HG03558 (cell line): ENCODE measurements around the gene NDE1.

Experiments
- ATAC-seq: cut with Tn5 transposase; IDR thresholded peaks from one replicate; pipeline ENCODE4 v1.9.1; 2021; ENCODE audit warnings: moderate number of reproducible peaks; ENCODE audit not compliant: unreplicated experiment; ENCODE audit errors: extremely low read depth

NDE1 gene

DNA sequence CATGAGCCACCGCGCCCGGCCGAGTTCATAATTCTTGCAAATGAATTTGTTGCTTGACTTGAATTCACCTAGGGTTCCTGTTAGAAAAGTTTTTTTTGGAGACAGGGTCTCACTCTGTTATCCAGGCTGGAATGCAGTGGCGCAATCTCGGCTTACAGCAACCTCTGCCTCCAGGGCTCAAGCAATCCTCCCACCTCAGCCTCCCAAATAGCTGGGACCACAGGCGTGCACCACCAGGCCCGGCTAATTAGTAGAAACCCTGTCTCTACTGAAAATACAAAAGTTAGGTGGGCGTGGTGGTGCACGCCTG is 107.0 kb downstream of the NDE1 start:
- no peak for ATAC-seq

DNA sequence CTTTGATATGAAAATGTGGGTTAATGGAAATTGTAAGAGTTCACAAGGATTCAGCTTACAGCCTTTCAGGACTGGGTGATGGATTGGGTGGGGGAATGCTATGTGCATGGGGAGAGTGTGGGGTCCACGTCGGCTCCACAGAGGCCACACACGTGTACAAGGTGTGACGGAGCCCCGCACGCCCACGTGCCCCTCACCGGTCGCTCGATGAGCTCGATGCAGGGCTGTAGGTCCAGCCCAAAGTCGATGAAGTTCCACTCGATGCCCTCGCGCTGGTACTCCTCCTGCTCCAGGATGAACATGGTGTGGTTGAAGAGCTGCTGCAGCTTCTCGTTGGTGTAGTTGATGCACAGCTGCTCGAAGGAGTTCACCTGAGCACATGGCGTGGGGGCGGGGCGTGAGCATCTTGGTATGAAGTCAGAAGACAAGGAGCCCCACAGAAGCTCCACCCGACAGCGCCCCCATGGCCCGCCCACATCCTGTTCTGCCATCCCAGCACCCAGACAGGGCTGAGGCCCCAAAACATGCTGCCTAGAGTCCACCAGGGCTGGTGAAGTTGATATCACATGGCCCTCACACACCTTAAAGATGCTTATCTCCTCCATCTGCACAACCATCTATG is 107.7 kb downstream of the NDE1 start:
- ATAC-seq = no peak

DNA sequence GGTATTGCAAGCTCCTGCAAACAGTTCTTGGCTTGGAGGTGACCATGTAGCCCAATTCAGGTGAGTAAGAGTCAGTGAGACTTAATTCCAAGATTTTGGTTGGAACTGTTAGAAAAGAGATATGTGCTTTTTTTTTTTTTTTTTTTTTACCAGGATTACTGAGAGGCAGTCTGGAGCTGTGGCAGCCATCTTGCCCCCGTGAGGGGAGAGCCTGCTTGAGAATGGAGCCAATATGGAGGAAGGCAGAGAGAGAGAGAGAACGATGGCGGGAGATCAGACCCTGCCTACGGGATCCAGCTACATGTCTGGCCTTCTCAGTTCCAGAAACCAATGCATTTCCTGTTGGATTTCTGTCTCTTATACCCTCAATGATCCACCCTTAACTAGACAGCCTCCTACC is 109.0 kb downstream of the NDE1 start:
- ATAC-seq = no peak

DNA sequence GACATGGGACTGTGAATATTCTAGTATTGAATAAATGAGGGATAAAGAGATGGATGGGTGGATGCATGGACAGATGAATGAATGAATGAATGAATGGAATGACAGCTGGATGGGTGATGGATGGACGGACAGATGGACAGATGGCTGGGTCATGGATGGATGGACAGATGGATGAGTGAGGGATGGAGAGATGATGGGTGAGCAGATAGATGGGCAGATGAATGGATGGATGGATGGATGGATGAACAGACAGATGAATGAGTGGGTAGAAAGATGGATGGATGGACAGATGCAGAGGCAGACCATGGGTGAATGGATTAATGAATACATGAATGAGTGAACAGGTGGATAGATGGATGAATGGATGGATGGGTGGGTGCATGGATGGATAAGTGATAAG is 110.1 kb downstream of the NDE1 start:
- ATAC-seq = no peak

DNA sequence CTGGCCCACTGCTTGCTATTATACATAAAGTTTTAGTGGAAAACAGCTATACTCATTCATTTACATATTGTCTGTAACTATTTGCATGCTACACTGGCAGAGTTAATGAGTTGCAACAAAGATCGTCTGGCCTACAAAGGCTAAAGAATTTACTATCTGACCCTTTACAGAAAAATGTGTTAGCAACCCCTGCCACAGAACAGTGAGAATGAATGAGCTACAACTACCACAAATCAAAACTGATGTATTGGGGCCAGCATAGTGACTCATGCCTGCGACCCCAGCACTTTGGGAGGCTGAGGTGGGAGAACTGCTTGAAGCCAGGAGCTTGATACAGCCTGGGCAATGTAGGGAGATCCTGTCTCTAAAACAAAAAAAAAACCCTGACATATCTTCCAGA is 114.1 kb downstream of the NDE1 start:
- no peak for ATAC-seq

DNA sequence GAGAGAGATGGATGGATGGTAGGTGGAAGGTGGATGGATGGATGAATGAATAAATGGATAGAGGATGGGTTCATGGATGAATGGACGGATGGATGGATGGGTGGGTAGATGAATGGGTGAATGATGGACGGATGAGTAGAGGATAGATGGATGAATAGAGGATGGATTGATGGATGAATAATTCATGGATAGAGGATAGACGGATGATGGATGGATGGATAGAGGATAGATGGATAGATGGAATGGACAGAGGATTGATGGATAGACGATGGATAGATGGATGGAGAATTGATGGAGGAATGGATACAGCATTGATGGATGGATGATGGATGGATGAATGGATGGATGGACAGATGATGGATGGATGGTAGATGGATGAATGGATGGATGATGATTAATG is 115.1 kb downstream of the NDE1 start:
- ATAC-seq = no peak

DNA sequence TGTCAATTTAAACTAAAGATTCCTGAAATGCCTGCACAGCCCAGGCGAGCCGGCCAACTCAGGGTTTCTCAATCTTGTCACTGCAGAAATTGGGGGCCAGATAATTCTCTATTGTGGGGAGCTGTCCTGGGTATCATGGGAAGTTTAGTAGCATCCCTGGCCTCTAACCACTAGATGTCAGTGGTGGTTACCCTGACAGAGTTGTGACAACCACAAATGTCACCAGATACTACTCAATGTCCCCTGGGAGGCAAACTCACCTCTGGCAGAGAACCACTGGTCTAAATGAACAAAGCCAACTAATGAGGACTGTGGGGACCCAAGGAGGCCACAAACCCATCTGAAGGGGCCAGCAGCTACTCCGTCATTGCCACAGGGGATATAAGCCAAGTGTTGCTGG is 115.8 kb downstream of the NDE1 start:
- ATAC-seq = no peak

DNA sequence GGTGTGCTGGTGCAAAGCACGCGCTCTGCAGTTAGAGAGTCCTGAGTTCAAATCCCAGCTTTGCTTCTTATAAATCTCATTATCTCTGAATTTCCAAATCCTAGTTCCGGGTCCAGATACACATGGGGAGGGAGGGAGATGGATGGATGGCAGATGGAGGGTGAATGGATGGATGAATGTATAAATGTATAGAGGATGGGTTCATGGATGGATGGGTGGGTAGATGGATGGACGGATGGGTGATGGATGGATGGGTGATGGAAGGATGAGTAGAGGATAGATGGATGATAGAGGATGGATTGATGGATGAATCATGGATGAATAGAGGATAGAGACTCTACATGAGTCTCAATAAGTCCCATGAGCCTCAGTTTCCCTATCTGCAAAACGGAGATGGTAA is 116.9 kb downstream of the NDE1 start:
- ATAC-seq = no peak

DNA sequence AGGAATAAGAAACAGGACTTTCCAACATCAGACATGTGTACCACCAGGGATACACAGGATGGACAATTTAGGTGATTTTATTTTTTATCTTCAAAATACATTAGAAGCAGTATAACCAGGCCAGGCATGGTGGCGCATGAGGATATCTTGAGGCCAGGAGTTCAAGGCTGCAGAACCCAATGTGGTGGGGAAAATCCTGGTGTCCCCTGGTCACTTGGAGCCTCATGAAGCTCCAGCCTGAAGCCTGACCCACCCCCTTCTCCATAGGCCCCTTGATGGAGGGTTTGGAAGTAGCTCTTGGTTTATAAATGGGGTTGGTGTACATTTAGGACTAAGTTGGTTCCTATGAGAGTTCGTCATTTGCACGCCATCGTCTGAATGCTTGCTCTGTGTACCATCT is 118.2 kb downstream of the NDE1 start:
- no peak for ATAC-seq

DNA sequence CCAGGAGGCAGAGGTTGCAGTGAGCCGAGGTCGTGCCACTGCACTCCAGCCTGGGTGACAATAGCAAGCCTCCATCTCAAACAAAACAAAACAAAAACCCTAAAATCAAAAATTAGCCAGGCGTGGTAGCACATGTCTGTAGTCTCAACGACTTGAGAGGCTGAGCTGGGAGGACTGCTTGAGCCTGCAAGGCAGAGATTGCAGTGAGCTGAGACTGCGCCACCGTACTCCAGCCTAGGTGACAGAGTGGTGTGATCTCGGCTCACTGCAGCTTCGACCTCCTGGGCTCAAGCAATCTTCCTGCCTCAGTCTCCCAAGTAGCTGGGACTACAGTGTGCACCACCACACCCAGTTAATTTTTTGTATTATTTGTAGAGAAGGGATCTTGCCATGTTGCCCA is 119.2 kb downstream of the NDE1 start:
- ATAC-seq = no peak

DNA sequence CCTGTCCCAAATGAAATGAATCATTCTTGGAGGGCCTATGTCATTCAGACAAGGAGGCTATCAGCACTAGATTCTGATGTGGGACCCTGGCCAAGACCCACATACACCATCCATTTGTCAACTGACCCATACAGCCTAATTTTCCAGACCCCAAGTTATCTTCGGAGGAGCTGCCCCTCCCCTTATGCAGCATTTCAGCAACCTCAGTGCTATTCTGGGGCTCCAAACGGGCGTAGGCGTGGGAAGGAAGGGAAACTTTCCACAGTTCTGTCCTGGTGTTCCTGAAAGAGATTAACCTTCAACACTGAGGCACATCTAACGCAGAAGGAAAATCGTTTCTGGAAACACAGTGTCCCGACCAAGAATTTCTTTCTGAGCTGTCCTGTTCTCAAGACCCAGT is 120.1 kb downstream of the NDE1 start:
- ATAC-seq = no peak

DNA sequence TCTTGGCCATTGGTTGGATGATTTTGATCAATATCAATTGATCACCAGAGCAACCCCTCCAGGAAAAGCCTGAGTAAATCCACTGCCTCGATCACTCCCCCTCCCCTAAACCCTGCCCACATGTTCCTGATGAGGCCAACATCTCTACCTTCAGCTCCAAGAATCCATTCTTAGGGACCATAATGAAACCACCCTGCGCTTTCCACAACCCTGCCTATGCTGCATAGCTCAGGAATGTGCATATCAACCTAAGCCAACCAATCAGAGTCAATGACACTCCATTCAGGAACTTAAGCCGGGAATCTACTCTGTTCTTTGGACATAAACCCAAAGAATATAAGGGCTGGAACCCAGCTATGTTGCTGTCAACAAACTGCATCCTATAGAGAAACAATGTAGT is 120.5 kb downstream of the NDE1 start:
- ATAC-seq = no peak

DNA sequence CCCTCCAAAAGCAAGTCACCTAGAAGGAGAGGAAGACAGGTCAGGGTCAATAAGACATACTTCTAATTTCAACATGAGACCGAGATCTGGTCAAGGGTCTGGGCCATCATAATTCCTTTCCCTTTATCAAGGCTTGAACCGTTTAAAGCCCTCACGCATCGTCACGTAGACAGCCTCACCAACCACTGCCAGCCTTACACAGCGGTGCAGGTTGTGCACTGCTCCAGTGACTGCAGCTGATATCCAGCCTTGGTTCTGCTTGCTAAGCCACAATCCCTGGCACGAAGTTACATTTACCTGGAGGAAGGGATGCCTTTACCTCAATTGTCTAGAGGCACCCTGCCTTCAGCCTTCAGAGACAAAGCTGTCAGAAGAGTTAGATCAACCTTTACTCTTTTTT is 121.6 kb downstream of the NDE1 start:
- ATAC-seq = no peak

DNA sequence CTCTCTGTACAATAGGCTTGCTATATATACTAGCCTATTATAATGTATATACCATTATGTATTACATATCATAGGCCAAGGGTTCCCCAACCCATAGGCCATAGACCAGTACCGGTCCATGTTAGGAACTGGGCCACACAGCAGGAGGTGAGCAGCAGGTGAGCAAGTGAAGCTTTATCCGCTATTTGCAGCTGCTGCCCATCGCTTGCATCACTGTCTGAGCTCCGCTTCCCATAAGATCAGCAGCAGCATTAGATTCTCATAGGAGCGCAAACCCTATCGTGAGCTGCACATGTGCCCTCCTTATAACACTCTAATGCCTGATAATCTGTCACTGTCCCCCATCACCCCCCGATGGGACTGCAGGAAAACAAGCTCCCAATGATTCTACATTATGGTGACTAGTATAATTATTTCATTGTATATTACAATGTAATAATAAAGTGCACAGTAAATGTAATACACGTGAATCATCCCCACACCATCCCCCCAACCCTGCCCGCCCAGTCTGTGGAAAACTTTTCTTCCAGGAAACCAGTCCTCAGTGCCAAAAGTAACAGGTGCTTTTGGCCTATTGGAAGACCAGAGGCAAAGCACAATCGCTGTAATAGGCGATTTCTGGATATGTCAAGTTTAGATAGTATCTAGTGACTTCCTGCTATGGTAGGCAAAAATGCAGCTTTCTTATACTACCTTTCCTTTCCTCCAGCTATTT is 122.7 kb downstream of the NDE1 start:
- ATAC-seq = no peak

DNA sequence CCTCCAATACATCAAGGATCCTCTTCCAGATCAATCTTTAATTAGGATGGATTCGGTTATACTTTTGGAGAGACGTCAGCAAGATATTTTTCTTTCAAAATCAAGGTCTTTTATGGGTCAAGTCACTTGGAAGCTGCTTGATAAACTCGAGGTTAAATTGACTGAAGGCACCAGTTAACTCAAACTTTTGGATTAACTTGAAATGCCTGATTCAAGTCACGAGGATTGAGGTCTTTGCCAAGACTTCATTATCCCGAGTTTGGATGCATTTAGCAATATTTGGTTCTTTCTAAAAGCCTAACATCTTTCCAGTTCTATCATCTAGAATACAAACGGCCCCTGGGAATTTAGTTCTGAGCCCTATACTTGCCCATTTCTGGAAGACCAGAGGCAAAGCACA is 123.9 kb downstream of the NDE1 start:
- ATAC-seq = no peak

DNA sequence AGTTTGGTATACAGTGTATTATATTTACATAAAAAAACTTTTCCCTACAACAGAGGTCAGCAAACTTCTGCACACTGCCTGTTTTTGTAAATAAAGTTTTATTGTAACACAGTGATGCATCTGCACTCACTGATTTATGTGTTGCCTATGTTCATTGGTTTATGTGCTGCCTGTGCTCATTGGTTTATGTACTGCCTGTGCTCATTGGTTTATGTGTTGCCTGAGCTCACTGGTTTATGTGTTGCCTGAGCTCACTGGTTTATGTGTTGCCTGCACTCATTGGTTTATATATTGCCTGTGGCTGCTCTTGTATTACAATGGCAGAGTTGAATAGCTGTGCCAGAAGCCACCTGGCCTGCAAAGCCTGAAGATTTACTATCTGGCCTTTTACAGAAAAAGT is 125.2 kb downstream of the NDE1 start:
- ATAC-seq = no peak

DNA sequence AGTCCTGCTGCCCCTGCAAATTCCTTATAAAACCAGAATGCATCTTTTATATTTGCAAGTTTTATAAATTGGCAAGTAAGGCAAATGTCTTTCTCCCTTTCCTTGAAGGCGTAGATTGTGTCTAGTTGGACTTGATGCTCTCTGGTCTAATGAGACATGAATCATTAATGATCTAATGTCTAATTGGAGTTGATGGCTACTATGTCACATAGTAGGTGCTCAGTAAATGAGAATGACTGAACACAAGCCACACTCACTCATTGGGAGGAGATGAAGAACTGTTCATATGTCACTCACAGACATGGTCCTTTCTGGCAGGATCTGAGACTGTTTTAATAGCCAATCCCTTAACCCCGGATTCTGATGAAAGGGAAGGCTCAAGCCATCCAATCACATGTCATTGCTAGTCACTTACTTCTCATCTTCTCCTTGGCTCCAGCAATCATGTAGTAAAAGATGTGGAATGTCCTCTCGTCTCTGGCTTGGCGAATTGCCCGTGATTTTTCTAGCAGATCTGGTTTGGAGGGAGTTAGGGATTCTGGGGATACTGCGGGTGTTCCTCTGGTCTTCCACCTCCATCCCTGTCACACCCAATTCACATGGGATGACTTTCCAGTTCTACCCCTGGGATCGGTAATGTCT is 125.7 kb downstream of the NDE1 start:
- ATAC-seq = no peak
